Heart left ventricle (tissue), 16 donors: ENCODE results near the gene SURF4. TPM values are rescaled to one million over a fixed set of nuclear protein-coding genes. Genes with fewer than 3 reads are reported as not detected.

ENCODE experiments used
- ATAC-seq, 4 donors: fragments of 200-7000 bp; cut with Tn5 transposase; one replicate each; pipeline ENCODE4 v1.9.1; 2020 to 2022; ENCODE audit warnings: moderate library complexity in 4 of 4, mild to moderate bottlenecking in 3 of 4, moderate number of reproducible peaks in 1 of 4
- DNase-seq, 5 donors: peaks; one replicate each; pipeline ENCODE4 v3.0.0-alpha.2; 2020
- H3K27ac ChIP-seq, 12 donors: fragments of 200-600 bp; sonication (generic) in 4 of 12; one replicate each; pipeline versions ENCODE4 v1.5.0 to v1.8.0; 2016 to 2022; ENCODE audit warnings: mild to moderate bottlenecking in 2 of 12
- H3K27me3 ChIP-seq, 9 donors: fragments of 200-600 bp; sonication (generic) in 2 of 9; one replicate each; pipeline versions ENCODE4 v1.5.1 to v1.8.0; 2016 to 2022; ENCODE audit warnings: mild to moderate bottlenecking in 3 of 9
- H3K36me3 ChIP-seq, 9 donors: fragments of 200-600 bp; sonication (generic) in 2 of 9; one replicate each; pipeline versions ENCODE4 v1.5.0 to v1.8.0; 2018 to 2022; ENCODE audit warnings: mild to moderate bottlenecking in 2 of 9
- H3K4me1 ChIP-seq, 12 donors: fragments of 200-600 bp; sonication (generic) in 4 of 12; one replicate each; pipeline versions ENCODE4 v1.5.0 to v1.8.0; 2016 to 2022; ENCODE audit warnings: mild to moderate bottlenecking in 3 of 12
- H3K4me3 ChIP-seq, 12 donors: fragments of 200-600 bp; sonication (generic) in 4 of 12; one replicate each; pipeline versions ENCODE4 v1.5.0 to v1.8.0; 2017 to 2022; ENCODE audit warnings: mild to moderate bottlenecking in 9 of 12, moderate library complexity in 4 of 12
- H3K9me3 ChIP-seq, 12 donors: fragments of 200-600 bp; sonication (generic) in 4 of 12; one replicate each; pipeline versions ENCODE4 v1.5.0 to v1.8.0; 2016 to 2022; ENCODE audit warnings: mild to moderate bottlenecking in 1 of 12
- POLR2A ChIP-seq, 2 donors: fragments of 450-650 bp; IDR thresholded peaks; one replicate each; pipeline ENCODE4 v1.6.1; 2017; ENCODE audit warnings: antibody characterized with exemption in 2 of 2, mild to moderate bottlenecking in 2 of 2, moderate library complexity in 2 of 2
- WGBS, 4 donors: extraction: QIAGEN DNeasy Blood & Tissue Kit in 2 of 4; methylation state at CpG; one replicate each; pipeline versions ENCODE4 v1.1.5 to v1.1.7; 2013 to 2018; 5-methylcytosine and 5-hydroxymethylcytosine counted together
- intact Hi-C, 10 donors: fragments of 100-400 bp; cut with DNase I; formaldehyde crosslinking; loops; one replicate each; pipeline versions ENCODE4 v1.11.1 to v1.14.2; 2022
- polyA plus RNA-seq, 2 donors: library from polyadenylated mRNA; stranded (reverse); fragments of 200-250 nt; gene quantifications; one replicate each; pipeline ENCODE4 v1.2.3, GENCODE V29; 2013
- total RNA-seq, 9 donors: library from RNA; depleted of rRNA in 2 of 9; stranded (reverse); fragments of >200 nt in 2 of 9; fragmentation: NEBNext Ultra II Directional in 3 of 9; extraction: Animal tissue kit (Norgen Biotek cat#: 25700) in 3 of 9; gene quantifications; one replicate each; pipeline versions ENCODE4 v1.1.0 to v1.2.4, GENCODE V29; 2016 to 2023
- TF ChIP-seq, protein P1 (sequence below), 12 donors: fragments of 200-600 bp; sonication (generic) in 4 of 12; IDR thresholded peaks; one replicate each; pipeline versions ENCODE4 v1.5.0 to v1.8.0; 2018 to 2022; ENCODE audit warnings: antibody characterized with exemption in 12 of 12, mild to moderate bottlenecking in 5 of 12
- donor health status: ischemic (EF 13 %, LVEDD 7.1; RV severe dilation, severe dysfunction).
- donor health status: healthy with polysubstance abuse.
- donor health status: DM: no; HTN: yes; CAD: no.
- donor health status: DM: no; HTN: no; CAD: no.
- donor health status: ischemic (EF 25% LVEDD 6.9; RV normal size, moderate dysfunction).
- donor health status: ischemic (EF 25% LVEDD 5.7; RV mildly dilated, moderate dysfunction).
- donor health status: healthy.
- donor health status: DM: yes; HTN: yes; CAD: no.
- donor health status: ischemic (EF 35%, LVEDD 5.7; RV mildly dilated, moderate dysfunction).
- donor health status: nonischemic (EF 11% LVEDD 7.7; RV severe dilation, severe dysfunction).
- donor health status: DM: yes; HTN: yes; CAD: no.
- donor health status: PGD.
- donor health status: ischemic (EF 29% LVEDD 5.4; RV normal size, mild dysfunction).
- donor health status: nonischemic (EF 23%, LVEDD 6.1; RV moderate dilation, normal function).

SURF4 gene
- total and polyA plus RNA-seq, 11 donors: 31.2 to 185 (median 77.8) TPM

DNA sequence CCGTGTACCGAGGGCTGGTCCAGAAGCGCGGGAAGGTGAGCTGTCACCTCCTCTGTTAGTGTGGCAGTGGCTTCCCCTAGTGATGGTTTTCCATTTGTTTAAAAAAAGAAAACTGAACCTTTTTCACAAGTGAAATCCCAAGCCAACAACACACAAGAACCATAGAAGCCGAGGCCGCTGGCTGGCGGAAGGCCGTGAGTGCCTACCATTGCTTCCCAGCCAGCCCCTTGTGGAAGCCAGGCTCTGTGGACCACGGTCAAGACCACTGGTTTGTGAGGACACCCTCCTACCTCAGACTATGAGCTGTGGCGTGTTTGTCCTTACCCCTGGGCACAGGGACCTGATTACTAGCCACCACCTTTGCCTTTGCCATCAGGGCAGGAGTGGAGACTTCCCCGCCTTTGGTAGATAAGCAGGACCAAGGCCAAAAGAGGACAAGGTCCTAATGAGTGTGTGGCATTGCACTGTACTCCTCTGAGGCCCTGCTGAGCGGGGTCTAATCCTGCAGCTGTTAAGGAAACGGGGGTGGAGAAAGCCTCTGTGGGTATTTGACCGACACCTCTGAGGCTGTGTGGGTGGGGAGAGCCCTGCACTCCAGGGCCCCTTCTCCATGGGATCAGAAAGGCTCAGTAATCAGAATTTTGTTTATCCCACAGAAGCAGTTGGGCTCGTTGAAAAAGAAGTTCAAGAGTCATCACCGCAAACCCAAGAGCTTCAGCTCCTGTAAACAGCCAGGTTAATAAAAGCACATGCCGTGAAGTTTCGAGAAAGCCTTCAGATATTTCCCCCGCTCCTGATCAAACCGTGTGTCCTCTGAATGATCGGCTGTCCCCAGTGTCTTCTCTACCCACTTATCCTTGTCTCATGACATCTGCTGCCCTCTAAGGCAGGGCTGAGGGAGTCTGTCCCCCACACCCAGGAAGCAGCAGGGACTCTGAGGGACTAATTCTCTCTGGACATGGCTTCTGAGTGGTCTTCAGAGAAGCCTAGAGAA is 15.2 kb downstream of the SURF4 start:
- intact Hi-C loops: no loop called here
- ATAC-seq (no peak), DNase-seq (no peak)
- 79 to 83% (median 81%) methylated on average over 20 to 21 of the region's 21 CpGs for WGBS, 4 donors
- Histone ChIP-seq H3K9me3 (no peaks in the 10 kb centered on the region), H3K36me3 (peaks cover 0 to 60% (median 58%) of the 10 kb centered on the region in 9 donors), H3K4me1 (peaks cover 3 to 40% (median 15%) of the 10 kb centered on the region in 12 donors), H3K4me3 (no peak overlapping the region), H3K27me3 (no peaks in the 10 kb centered on the region), H3K27ac (no peak overlapping the region)
- TF ChIP-seq, protein P1, sequence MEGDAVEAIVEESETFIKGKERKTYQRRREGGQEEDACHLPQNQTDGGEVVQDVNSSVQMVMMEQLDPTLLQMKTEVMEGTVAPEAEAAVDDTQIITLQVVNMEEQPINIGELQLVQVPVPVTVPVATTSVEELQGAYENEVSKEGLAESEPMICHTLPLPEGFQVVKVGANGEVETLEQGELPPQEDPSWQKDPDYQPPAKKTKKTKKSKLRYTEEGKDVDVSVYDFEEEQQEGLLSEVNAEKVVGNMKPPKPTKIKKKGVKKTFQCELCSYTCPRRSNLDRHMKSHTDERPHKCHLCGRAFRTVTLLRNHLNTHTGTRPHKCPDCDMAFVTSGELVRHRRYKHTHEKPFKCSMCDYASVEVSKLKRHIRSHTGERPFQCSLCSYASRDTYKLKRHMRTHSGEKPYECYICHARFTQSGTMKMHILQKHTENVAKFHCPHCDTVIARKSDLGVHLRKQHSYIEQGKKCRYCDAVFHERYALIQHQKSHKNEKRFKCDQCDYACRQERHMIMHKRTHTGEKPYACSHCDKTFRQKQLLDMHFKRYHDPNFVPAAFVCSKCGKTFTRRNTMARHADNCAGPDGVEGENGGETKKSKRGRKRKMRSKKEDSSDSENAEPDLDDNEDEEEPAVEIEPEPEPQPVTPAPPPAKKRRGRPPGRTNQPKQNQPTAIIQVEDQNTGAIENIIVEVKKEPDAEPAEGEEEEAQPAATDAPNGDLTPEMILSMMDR (IDR thresholded peaks at IDR 0.05): no peak
- TF ChIP-seq POLR2A (IDR thresholded peaks at IDR 0.05): no peak

DNA sequence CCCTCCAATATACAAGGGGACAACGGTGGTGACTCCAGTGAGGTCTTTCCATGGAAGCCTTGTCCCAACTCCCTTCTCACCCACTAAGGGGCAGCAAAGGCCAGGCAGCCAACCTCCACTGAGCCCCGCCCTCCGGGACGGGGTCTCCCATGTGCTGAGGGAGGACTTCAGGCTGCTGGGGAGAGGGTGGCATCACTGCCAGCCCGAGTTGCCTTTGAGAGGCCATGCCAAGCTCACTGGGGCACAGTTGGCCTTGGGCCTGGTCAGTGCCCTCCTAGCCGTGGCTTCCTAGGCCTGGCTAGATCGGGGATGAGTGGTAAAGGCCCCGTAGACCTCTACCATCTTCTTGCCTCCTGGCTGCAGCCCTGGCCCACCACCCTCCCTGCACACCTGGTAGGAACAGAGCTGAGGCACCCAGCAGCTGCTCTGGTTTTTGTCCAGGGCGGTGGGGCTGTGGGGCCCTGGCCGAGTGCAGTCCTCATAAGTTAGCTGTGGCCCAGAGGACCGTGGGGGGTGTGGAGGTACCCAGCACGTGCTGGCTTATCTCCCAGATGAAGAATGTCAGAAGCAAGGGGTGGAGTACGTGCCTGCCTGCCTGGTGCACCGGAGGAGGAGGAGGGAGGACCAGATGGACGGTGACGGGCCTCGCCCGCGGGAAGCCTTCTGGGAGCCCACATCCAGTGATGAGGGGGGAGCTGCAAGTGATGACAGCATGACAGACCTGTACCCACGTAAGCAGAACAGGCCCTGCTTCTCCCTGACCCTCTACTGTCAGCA is 16.3 kb downstream of the SURF4 start:
- intact Hi-C loops: loop anchor here in 1 of 10 donors (5.0 kb wide), 1 partner anchor 128 kb away; no protein-coding TSS in a partner anchor
- Histone ChIP-seq H3K36me3 (peaks cover 0 to 50% (median 47%) of the 10 kb centered on the region in 9 donors), H3K9me3 (no peaks in the 10 kb centered on the region), H3K4me1 (peaks cover 3 to 50% (median 25%) of the 10 kb centered on the region in 12 donors), H3K27ac (no peak overlapping the region), H3K27me3 (no peaks in the 10 kb centered on the region), H3K4me3 (no peak overlapping the region)
- WGBS, 4 donors: 26 to 44% (median 42%) methylated on average over 13 to 20 of the region's 20 CpGs
- TF ChIP-seq, protein P1 (IDR thresholded peaks at IDR 0.05): peak in 8 of 12 donors; percentile 15 to 47 (median 26)
- TF ChIP-seq POLR2A (IDR thresholded peaks at IDR 0.05): no peak
- DNase-seq (no peak), ATAC-seq (peak; percentile 4 to 30 (median 16))

DNA sequence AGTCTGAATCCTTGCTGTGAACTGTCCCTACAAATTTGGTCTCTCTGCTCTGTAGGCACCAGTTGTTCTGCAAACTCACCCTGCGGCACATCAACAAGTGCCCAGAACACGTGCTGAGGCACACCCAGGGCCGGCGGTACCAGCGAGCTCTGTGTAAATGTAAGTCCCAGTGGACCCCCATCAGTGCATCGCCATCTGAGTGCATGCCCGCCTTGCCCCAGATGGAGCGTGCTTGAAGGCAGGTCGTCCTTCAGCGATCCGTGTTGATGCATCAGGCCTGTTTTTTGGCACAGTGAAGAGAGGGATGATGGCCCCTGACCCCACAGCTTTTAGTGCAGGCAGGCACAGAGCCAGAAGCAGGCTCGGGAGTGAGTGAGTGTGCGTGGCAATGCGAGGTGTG is 18.2 kb downstream of the SURF4 start:
- peak overlapping the region in 4 of 12 donors; percentile 4 to 97 (median 88) for H3K4me3 ChIP-seq
- no peak for DNase-seq
- no peak overlapping the region for H3K27ac ChIP-seq
- no peaks in the 10 kb centered on the region for H3K9me3 ChIP-seq
- no peak for TF ChIP-seq POLR2A (IDR thresholded peaks at IDR 0.05)
- TF ChIP-seq, protein P1 (IDR thresholded peaks at IDR 0.05): no peak
- H3K27me3 ChIP-seq: no peaks in the 10 kb centered on the region
- H3K36me3 ChIP-seq: peaks cover 0 to 47% (median 40%) of the 10 kb centered on the region in 9 donors
- 82 to 87% (median 85%) methylated on average over 12 to 14 of the region's 14 CpGs for WGBS, 4 donors
- ATAC-seq: no peak
- intact Hi-C loops: loop anchor here in 2 of 10 donors (2.0 to 5.0 kb wide), 2 partner anchors 19 to 130 kb away; partner anchors contain the start of genes STKLD1 (in 1 of the 2) and SURF4 (in 1 of the 2)
- H3K4me1 ChIP-seq: peaks cover 3 to 50% (median 26%) of the 10 kb centered on the region in 12 donors
